Right forelimb (tissue), 1 donor: ENCODE data around the gene PKDREJ.

Experiments used
- DNase-seq: peaks from one replicate; pipeline ENCODE4 v3.0.0-alpha.2; 2018

PKDREJ gene

GRCh38 chr22:46230262-46230901, 32.8 kb downstream of the PKDREJ start:
- no peak for DNase-seq

DNA sequence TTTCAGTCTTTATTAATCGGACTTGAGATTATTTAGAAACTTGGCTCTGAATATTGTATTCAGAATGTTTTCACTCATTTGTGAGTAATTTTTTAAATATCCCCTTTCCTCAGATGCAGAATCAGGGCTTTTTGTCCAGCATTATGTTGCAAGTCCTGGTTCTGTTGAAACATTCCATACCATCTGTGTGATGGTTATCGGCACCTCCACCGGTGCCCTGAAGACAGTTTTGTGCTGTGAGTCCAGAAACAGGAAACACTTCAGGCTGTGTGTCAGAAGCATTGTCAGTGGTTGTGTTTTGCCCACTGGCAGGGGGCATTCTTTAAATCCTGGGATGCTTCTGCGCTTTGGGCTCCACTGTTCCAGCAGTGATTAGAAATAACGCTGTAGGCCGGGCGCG, 33.4 kb downstream of the PKDREJ start:
- no peak for DNase-seq

GRCh38 chr22:46226577-46226976, 36.6 kb downstream of the PKDREJ start:
- DNase-seq, result no peak

GRCh38 chr22:46225631-46226030, 37.5 kb downstream of the PKDREJ start:
- no peak for DNase-seq

DNA sequence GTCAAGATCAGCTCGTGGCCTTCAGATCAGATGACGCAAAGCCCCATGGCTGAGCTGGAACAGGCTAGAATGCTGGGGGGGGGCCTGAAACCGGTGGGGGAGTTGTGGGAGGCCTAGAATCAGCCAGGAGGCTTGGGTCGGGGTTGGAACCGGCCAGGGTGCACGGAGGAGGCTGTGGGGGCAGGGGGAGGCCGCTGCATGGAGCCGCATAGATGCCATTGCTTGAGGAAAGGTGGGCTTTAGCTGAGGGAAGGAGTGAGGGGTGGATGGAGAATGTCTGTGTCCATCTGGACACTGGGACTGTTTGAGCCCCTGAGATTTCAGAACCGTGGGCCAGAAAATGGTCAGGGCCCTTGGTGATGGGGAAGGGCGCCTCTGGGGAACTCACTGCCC, 38.2 kb downstream of the PKDREJ start:
- DNase-seq, result no peak

DNA sequence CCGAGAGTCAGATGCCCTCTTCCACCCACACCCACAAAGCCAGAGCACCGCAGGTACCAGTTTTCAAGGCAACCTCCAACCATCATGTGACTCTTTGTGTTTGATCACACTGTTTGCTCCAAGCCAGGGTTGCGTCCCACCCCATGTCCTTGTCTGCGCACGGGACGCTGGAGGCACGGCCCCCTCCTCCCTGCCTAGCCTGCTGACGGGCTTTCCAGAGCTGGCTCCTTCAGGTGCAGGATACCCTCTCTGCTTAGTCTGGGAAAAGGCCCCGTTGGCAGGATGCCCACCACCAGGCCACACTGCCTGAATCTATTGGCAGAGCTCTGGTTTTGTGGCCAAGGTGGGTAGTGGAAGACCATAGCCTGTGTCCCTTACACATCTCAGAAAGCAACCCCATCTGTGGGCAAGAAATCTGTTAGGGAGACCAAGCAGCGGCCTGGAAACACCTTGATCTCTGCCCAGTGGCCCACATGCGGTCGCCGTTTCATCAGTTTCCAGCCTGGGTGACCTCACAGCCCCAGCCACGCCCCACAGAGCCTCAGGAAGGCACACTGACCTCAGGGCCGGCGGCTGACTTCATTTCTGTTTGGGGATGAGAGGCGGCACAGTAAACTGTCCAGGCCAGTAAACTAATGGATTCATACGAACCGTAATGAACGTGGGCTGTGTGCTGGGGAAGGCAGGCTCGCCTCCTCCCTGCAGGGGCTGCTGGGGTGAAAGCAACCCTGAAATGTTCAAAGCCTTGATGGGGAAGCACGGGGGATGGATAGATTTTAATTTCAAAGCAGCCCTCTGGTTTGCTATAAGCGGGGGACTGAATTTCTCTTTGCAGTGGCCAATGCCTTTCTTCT, 38.9 kb downstream of the PKDREJ start:
- DNase-seq, result no peak

DNA sequence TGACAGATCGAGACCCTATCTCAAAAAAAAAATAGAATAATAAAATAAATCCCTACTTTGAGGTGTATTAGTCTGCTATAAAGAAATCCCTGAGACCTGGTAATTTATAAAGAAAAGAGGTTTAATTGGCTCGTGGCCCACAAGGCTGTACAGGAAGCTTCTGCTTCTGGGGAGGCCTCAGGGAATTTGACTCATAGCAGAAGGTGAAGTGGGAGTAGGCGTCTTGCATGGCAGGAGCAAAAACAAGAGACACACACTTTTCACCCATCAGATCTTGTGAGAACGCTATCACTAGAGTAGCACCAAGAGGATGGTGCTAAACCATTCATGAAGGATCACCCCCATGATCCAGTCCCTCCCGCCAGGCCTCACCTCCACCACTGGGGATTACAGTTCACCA, 42.2 kb downstream of the PKDREJ start:
- no peak for DNase-seq

- DNase-seq, result no peak
Observed at GRCh38 chr22:46219636-46220035, 43.5 kb downstream of the PKDREJ start.

- DNase-seq, result no peak
Observed at GRCh38 chr22:46214616-46215015, 48.5 kb downstream of the PKDREJ start.

DNA sequence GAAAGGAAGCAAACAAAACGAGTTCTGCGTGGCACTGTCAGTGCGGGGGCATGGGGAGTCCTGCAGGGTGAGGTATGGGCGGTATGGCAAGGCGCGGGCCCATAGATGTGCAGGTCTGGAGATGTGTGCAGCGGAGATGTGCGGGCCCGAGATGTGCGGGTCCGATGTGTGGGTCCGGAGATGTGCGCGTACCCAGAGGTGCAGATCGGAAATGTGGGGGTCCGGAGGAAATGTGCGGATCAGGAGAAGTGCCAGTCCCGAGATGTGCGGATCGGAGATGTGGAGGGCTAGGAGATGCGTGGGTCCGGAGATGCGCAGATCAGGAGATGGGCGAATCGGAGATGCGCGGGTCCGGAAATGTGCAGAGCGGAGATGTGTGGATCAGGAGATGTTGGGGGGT, 49.0 kb downstream of the PKDREJ start:
- no peak for DNase-seq

GRCh38 chr22:46213052-46213451, 50.1 kb downstream of the PKDREJ start:
- no peak for DNase-seq

- DNase-seq, result no peak
Observed at GRCh38 chr22:46212195-46212594, 50.9 kb downstream of the PKDREJ start.

DNA sequence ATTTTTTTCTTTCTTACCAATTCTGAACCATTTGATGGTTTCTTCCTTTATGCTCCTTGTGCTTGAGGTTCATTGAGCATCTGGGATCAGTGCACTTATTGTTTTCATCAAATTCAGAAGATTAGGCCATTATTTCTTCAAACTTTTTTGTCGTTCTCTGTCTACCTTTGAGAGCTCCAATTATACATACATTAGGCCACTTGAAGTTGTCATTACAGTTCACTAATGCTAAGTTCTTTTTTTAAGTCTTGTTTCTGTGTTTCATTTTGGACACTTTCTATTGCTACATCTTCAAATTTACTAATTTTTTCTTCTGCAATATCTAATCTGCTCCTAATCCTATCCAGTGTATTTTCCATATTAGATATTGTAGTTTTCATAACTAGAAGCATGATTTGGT, 53.9 kb downstream of the PKDREJ start:
- no peak for DNase-seq
